ENCODE data around the gene LPP.

The LPP gene

DNA sequence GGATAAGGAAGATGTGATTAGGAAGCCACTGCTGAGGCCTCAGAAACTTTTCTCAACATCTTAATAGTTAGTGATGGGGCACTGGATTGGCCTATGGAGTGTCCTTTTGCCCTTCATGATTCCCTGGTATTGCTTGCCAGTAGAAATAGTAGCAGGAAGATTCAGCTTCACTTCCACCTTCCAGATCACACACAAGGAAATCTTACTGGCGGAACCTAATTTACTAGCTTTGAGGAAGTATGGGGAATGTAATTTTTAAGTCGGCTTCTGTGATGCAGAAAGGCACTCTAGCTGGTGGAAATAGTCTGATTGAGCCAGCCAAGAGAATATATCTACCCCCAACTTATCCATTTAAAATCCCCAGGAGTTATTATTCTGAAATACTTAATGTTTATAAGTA, 46.5 kb downstream of the LPP start:
- TF ChIP-seq CTCF (IDR thresholded peaks at IDR 0.05; ENCODE audit: low read length) = no peak
- no peak for TF ChIP-seq EZH2 (optimal IDR thresholded peaks at IDR 0.05; ENCODE audit: low read depth, low read length)
- TF ChIP-seq EZH2phosphoT487 (IDR thresholded peaks at IDR 0.05; ENCODE audit: low read length) = no peak
- Histone ChIP-seq H4K20me1 (ENCODE audit: insufficient read depth, low read length) (no peaks in the 10 kb centered on the region), H3K36me3 (replicated peaks; ENCODE audit: insufficient read depth, low read length) (no peaks in the 10 kb centered on the region), H3K27ac (ENCODE audit: low read length) (no peak overlapping the region), H3K9me3 (replicated peaks; ENCODE audit: insufficient read depth, low read length) (no peaks in the 10 kb centered on the region), H3K27me3 (replicated peaks; ENCODE audit: insufficient read depth, low read length) (no peaks in the 10 kb centered on the region), H3K79me2 (ENCODE audit: low read length) (no peaks in the 10 kb centered on the region), H3K9ac (ENCODE audit: low read length) (no peak overlapping the region), H3K4me3 (ENCODE audit: low read length) (no peak overlapping the region), H3K9me2 (replicated peaks; ENCODE audit: insufficient read depth, low read length) (no peaks in the 10 kb centered on the region), H3K4me2 (ENCODE audit: low read depth, low read length) (no peak overlapping the region), H3F3A (ENCODE audit: insufficient read depth, low read length) (no peaks in the 10 kb centered on the region), H3K4me1 (ENCODE audit: low read length) (no peaks in the 10 kb centered on the region), H2AFZ (ENCODE audit: low read length) (no peak overlapping the region)
- no peak for DNase-seq

DNA sequence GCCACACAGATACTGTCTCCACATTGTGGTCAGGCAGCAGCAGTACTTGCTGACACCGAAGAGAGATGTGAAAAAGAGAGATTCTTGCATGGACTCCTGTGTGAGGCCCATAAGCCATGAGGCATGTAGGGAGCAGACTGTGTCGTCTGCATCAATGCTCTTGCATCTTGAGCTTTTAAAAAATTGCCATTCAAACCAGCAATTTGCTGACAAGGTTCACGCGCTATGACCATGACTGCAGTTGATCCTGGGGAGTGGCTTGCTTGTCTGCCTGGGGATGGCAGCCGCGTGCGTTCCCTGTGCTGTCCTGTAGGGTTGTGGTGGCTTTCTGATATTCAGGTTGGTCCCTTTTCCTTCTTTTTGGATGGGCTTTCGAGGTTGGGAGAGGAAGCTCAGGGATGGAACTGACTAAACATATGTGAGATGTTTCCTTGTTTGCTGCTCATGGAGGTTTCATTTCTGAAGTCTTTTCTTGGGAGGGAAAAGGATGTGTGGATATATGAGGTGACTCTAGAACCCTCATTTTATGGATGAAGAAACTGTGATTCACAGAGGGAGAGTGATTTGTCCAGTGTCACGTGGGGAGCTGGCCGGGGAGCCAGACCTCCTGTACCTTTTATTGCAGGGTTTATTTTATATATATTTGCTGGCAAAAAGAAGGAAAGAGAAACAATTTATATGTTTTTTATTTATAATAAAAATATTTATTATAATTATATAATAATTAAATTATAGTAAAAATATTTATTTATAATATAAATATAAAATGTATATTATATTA, 48.6 kb downstream of the LPP start:
- Histone ChIP-seq H2AFZ (ENCODE audit: low read length) (no peak overlapping the region), H3K4me3 (ENCODE audit: low read length) (no peak overlapping the region), H4K20me1 (ENCODE audit: insufficient read depth, low read length) (no peaks in the 10 kb centered on the region), H3K27ac (ENCODE audit: low read length) (no peak overlapping the region), H3K36me3 (replicated peaks; ENCODE audit: insufficient read depth, low read length) (no peaks in the 10 kb centered on the region), H3K9ac (ENCODE audit: low read length) (no peak overlapping the region), H3K4me2 (ENCODE audit: low read depth, low read length) (no peak overlapping the region), H3K4me1 (ENCODE audit: low read length) (no peaks in the 10 kb centered on the region), H3K9me3 (replicated peaks; ENCODE audit: insufficient read depth, low read length) (no peaks in the 10 kb centered on the region), H3F3A (ENCODE audit: insufficient read depth, low read length) (no peaks in the 10 kb centered on the region), H3K27me3 (replicated peaks; ENCODE audit: insufficient read depth, low read length) (no peaks in the 10 kb centered on the region), H3K79me2 (ENCODE audit: low read length) (no peaks in the 10 kb centered on the region), H3K9me2 (replicated peaks; ENCODE audit: insufficient read depth, low read length) (no peaks in the 10 kb centered on the region)
- no peak for DNase-seq
- no peak for TF ChIP-seq EZH2phosphoT487 (IDR thresholded peaks at IDR 0.05; ENCODE audit: low read length)
- TF ChIP-seq EZH2 (optimal IDR thresholded peaks at IDR 0.05; ENCODE audit: low read depth, low read length) = no peak
- no peak for TF ChIP-seq CTCF (IDR thresholded peaks at IDR 0.05; ENCODE audit: low read length)

DNA sequence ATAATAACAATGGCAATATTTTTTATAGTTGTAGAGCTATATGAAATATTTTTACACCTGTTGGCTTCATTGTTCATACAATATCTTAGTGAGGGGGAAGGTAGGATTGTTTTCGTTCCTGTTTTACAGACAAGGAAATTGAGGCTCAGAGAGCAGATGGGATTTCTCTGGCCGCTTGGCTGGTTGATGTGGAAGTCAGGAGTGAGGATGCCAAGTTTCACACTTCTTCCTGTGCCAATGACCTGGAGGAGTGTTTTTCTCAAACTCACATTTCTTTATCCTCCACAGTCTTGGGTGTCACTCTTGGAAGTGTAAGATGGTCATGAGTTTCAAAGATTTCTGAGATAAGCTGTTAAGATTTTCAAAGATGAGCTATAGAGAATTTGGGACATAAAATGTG, 50.6 kb downstream of the LPP start:
- Histone ChIP-seq H3K4me1 (ENCODE audit: low read length) (no peaks in the 10 kb centered on the region), H3K9ac (ENCODE audit: low read length) (no peak overlapping the region), H3K36me3 (replicated peaks; ENCODE audit: insufficient read depth, low read length) (no peaks in the 10 kb centered on the region), H3K4me3 (ENCODE audit: low read length) (no peak overlapping the region), H3K4me2 (ENCODE audit: low read depth, low read length) (no peak overlapping the region), H3F3A (ENCODE audit: insufficient read depth, low read length) (no peaks in the 10 kb centered on the region), H2AFZ (ENCODE audit: low read length) (no peak overlapping the region), H3K27me3 (replicated peaks; ENCODE audit: insufficient read depth, low read length) (no peaks in the 10 kb centered on the region), H4K20me1 (ENCODE audit: insufficient read depth, low read length) (no peaks in the 10 kb centered on the region), H3K27ac (ENCODE audit: low read length) (no peak overlapping the region), H3K79me2 (ENCODE audit: low read length) (no peaks in the 10 kb centered on the region), H3K9me3 (replicated peaks; ENCODE audit: insufficient read depth, low read length) (no peaks in the 10 kb centered on the region), H3K9me2 (replicated peaks; ENCODE audit: insufficient read depth, low read length) (no peaks in the 10 kb centered on the region)
- no peak for TF ChIP-seq EZH2 (optimal IDR thresholded peaks at IDR 0.05; ENCODE audit: low read depth, low read length)
- no peak for TF ChIP-seq CTCF (IDR thresholded peaks at IDR 0.05; ENCODE audit: low read length)
- TF ChIP-seq EZH2phosphoT487 (IDR thresholded peaks at IDR 0.05; ENCODE audit: low read length) = no peak
- DNase-seq = no peak

Data from MM.1S (cell line).